GM21447 (cell line): ENCODE measurements around the gene PIGR.

Experiments
- ATAC-seq: cut with Tn5 transposase; IDR thresholded peaks from one replicate; pipeline ENCODE4 v1.9.1; 2021; ENCODE audit not compliant: unreplicated experiment

The PIGR gene

DNA sequence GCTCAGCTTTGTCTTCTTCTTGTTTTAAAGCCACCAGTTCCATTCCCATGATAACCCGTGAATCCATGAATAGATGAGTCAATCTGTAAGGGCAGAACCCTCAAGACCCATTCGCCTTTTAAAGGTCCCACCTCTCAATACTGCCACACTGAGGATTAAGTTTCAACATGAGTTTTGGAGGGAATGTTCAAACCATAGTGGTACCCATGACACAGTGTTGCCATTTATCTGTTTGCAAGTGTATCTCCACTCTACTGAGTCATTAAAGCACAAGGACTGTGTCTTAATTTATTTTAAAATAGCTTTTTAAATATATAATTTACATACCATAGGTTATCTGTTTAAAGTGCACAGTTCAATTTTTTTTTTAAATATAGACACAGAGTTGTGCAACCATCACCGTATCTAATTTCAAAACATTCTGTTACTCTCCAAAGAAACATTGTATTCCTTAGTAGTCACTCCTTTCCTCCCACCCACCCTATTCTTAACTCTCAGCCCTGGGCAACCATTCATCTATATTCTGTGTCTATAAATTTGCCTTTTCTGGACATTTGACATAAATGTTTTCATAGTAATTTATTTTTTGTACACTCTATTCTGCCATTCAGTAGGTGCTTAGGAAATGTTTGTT is 53.8 kb downstream of the PIGR start:
- no peak for ATAC-seq

DNA sequence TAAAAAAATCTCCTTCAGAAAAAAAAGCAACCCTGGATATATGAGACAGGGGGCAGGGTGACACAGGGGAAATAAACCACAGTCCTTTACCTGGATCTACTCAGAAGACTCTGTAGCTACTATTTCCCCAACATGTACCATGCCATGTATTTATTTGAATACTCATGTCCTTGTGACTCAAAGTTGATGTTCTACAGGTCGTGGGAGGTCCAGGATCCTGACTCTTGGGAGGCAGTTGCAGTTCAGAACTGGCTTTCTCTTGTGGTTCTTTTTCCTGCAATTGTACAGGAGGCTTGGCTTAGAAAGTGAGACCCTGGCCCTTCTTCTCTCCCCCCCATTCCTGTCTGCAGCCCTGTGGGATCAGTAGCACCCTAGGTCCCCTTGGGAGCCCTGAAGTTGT is 54.9 kb downstream of the PIGR start:
- no peak for ATAC-seq

DNA sequence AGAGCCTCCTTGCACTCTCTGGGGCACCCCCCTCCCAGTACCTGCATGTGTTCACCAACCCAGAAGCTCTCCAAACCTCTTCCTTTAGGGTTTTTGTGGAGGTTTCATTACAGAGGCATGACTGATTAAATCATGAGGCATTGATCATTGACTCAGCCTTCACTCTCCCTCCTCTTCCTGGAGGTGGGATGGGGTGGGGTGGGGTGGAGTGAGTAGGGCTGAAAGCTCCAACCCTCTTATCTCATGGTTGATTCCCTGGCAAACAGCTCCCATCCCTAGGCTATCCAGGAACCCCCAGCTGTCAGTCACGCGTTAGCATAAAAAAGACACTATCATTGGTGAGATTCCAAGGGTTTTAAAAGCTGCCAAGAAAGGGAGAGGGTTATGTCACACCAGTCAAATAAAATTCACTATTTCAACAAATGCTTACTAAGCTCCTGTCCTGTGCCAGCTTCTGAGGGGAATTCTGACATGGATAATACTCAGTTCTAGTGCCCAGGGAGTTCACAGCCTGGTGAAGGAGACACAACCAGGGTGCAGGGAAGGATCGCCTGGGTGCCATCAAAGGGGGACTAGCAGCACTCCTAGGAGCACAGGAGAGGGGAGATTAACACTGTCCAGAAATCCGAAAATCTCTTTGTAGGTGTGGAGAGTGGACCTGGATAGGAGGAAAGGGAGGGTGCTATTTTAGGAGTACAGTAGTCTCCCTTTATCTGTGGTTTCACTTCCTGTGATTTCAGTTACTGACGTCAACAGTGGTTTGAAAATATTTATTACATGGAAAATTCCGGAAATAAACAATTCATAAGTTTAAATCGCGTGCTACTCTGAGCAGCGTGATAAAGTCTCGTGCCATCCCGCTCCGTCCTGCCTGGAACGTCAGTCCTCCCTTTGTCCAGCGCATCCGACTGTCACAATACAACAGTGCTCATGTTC is 55.9 kb downstream of the PIGR start:
- no peak for ATAC-seq

DNA sequence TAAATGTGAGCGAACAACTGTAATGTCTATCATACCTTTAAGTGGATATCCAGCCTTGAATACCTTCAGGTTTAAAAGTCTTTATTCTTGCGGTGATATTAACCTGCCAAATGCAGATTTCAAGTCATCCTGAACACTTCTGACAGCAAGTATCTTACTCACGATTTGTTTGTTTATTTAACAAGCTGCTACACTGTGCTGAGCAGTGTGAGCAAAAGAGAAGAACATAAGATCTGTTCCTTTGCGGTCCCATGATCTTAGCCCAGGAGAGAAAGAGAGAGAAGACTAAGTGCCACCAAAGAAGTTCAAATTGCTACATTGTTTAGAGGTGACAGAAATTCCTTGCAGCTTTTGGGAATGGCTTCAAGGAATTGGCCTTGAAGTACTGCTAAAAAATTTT is 58.6 kb downstream of the PIGR start:
- ATAC-seq = no peak

GRCh38 chr1:206886831-206887230 is 59.4 kb downstream of the PIGR start:
- no peak for ATAC-seq

- no peak for ATAC-seq
Observed at GRCh38 chr1:206885341-206886060, 60.8 kb downstream of the PIGR start.

GRCh38 chr1:206883876-206884275 is 62.4 kb downstream of the PIGR start:
- no peak for ATAC-seq

DNA sequence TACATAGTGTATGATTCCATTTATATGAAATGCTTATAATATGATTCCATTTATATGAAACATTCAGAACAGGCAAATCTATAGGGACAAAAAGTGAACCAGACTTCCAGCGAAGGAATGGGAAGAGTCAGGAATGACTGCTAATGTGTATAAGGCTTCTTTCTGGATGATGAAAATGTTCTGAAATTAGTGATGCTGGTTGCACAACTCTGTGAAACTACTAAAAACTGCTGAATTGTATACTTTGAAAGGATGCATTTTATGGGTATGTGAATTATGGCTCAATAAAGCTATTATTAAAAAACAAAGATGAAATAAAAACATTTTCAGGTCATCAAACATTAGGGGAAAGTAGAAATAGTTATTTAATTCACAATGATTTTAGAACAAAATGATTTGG is 63.1 kb downstream of the PIGR start:
- ATAC-seq = no peak

DNA sequence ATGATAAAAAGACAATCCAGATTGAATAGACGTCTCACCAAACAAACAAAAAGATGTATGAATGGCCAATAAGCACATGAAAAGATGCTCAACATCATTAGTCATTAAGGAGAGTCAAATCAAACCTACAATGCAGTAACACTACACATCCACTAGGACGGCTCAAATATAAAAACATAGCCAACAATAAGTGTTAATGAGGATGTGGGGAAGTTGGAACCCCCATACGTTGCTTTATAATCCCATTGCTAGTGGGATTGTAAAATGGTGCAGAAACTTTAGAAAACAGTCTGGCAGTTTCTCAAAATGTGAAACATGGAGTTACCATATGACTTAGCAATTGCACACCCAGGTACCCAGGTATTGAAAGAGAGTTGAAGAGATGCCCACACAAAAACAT is 63.7 kb downstream of the PIGR start:
- no peak for ATAC-seq

- ATAC-seq = no peak
Observed at GRCh38 chr1:206880314-206880713, 66.0 kb downstream of the PIGR start.
